Neural crest cell (in vitro differentiated cells): Measurements from ENCODE around the gene CPNE1. TPM values are rescaled to one million over a fixed set of nuclear protein-coding genes. Genes with fewer than 3 reads are reported as not detected.
A peak's percentile ranks its signal among the peaks of the same experiment; 100 is the strongest.

ENCODE experiments used
- DNase-seq: peaks from one replicate; pipeline ENCODE4 v3.0.0; 2021; ENCODE audit warnings: low read depth, mixed read lengths, low spot score
- H3K27ac Mint-ChIP-seq: one replicate; pipeline ENCODE4 v1.8.0; 2021; ENCODE audit warnings: mild to moderate bottlenecking, mixed read lengths; ENCODE audit not compliant: unreplicated experiment
- H3K27me3 Mint-ChIP-seq: 2 replicates; pipeline ENCODE4 v1.8.0; 2021; ENCODE audit warnings: low read depth, mild to moderate bottlenecking, mixed read lengths
- H3K36me3 Mint-ChIP-seq: 2 replicates; pipeline ENCODE4 v1.8.0; 2021; ENCODE audit warnings: low read depth, mild to moderate bottlenecking, mixed read lengths
- H3K4me1 Mint-ChIP-seq: 2 replicates; pipeline ENCODE4 v1.8.0; 2021; ENCODE audit warnings: mixed read lengths
- H3K4me3 Mint-ChIP-seq: one replicate; pipeline ENCODE4 v1.8.0; 2021; ENCODE audit warnings: mild to moderate bottlenecking, mixed read lengths
- H3K9me3 Mint-ChIP-seq: 2 replicates; pipeline ENCODE4 v1.8.0; 2021; ENCODE audit warnings: mixed read lengths
- total RNA-seq: library from RNA; stranded (reverse); gene quantifications from 2 replicates; pipeline ENCODE4 v1.2.1, GENCODE V29; 2021
- TF ChIP-seq, protein P1 (sequence below): fragments of 200-600 bp; sonication (generic); conservative IDR thresholded peaks from 2 replicates; pipeline ENCODE4 v1.5.0; 2021; ENCODE audit warnings: antibody characterized with exemption, mild to moderate bottlenecking

CPNE1 gene
- total RNA-seq, 1 donor from 2014 or later, result 236 TPM

DNA sequence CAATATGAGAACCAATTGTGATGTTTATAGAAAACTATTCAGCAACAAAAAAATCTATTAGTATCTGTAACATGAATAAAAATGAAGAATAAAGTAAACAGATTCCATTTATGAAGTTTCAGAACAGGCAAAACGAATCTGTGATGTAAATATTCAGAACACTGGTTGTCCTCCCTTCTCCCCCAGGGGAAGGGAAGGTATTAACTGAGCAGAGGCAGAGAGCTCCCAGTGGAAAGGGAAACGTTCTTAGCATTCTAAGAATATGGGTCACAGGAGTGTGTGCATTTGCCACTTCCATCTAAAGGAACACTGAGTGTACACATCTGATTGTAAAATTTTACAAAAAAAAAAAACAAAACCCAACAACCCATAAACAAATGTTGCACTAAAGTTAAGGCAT is 25.9 kb downstream of the CPNE1 start:
- Mint-ChIP-seq H3K36me3 (no peaks in the 10 kb centered on the region), H3K4me3 (no peak overlapping the region), H3K27ac (no peak overlapping the region), H3K9me3 (no peaks in the 10 kb centered on the region), H3K4me1 (peaks cover 10% of the 10 kb centered on the region), H3K27me3 (no peaks in the 10 kb centered on the region)
- no peak for DNase-seq
- TF ChIP-seq, protein P1, sequence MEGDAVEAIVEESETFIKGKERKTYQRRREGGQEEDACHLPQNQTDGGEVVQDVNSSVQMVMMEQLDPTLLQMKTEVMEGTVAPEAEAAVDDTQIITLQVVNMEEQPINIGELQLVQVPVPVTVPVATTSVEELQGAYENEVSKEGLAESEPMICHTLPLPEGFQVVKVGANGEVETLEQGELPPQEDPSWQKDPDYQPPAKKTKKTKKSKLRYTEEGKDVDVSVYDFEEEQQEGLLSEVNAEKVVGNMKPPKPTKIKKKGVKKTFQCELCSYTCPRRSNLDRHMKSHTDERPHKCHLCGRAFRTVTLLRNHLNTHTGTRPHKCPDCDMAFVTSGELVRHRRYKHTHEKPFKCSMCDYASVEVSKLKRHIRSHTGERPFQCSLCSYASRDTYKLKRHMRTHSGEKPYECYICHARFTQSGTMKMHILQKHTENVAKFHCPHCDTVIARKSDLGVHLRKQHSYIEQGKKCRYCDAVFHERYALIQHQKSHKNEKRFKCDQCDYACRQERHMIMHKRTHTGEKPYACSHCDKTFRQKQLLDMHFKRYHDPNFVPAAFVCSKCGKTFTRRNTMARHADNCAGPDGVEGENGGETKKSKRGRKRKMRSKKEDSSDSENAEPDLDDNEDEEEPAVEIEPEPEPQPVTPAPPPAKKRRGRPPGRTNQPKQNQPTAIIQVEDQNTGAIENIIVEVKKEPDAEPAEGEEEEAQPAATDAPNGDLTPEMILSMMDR, result no peak

DNA sequence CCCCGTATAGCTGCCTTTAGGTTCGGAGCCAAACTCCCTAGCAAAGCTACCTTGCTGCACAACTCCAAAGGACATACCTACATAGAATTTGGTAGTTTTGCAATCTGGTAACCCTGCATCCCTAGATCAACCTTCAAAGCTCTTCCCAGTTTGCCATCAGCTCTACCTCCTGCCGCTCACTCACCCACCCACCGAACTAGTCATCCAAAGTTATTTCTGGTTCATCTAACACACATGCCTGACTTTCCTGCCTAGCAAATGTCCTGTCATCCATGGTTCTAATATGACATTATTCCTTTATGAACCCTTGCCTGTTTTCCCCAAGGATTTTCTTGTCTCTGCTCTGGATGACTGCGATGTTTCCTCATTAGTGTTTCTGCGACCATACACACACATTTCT is 27.4 kb downstream of the CPNE1 start:
- TF ChIP-seq, protein P1, result no peak
- H3K4me1 Mint-ChIP-seq, result peaks cover 4% of the 10 kb centered on the region
- H3K27ac Mint-ChIP-seq, result peak overlapping the region; percentile 5
- no peak for DNase-seq
- no peaks in the 10 kb centered on the region for H3K36me3 Mint-ChIP-seq
- no peaks in the 10 kb centered on the region for H3K27me3 Mint-ChIP-seq
- H3K4me3 Mint-ChIP-seq, result peak overlapping the region; percentile 11
- H3K9me3 Mint-ChIP-seq, result no peaks in the 10 kb centered on the region

DNA sequence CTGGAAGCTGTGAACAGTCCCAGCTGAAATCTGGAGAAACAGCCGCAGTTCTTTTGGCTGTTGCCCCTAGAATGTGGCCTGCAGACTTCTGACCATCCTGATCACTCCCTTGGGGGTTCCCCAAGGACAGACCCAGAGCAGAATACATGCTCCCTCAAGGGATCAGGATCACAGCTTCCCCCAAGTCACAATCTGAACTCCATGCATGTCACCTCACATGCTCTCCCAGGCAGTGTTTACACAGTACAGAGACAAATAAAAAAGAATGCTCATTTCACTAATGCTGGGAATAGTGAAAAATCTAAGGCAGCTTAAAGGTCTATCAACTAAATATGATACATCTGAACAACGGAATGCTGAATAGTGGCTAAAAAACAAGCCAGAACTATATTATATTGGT is 28.6 kb downstream of the CPNE1 start:
- no peaks in the 10 kb centered on the region for H3K9me3 Mint-ChIP-seq

DNA sequence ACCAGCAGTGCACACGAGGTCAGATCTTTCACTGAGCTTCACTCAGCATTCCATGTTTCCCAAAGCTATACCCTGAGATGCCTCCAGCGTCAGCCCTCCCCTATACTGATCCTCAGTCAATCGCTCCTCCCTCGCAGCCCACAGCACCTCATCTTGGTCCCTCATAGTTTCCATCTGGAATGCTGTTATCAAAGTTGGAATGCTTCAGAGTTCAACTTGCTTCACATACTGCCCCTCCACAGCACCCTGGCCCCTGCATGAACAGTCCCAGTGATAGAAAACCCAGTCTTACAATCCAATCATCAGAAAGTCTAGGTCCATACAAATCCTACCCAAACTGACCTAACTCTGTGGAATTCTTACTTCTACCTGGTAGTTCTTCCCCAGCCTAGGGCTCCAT is 29.0 kb downstream of the CPNE1 start:
- H3K36me3 Mint-ChIP-seq, result no peaks in the 10 kb centered on the region
- TF ChIP-seq, protein P1, result no peak
- DNase-seq, result no peak
- H3K27ac Mint-ChIP-seq, result no peak overlapping the region
- H3K4me3 Mint-ChIP-seq, result no peak overlapping the region
- no peaks in the 10 kb centered on the region for H3K4me1 Mint-ChIP-seq
- H3K27me3 Mint-ChIP-seq, result no peaks in the 10 kb centered on the region
- no peaks in the 10 kb centered on the region for H3K9me3 Mint-ChIP-seq

More for the DNA sequence above, 28.6 kb downstream of the CPNE1 start:
- H3K27me3 Mint-ChIP-seq, result no peaks in the 10 kb centered on the region
- no peaks in the 10 kb centered on the region for H3K36me3 Mint-ChIP-seq
- TF ChIP-seq, protein P1, result no peak
- no peaks in the 10 kb centered on the region for H3K4me1 Mint-ChIP-seq
- H3K27ac Mint-ChIP-seq, result no peak overlapping the region
- no peak overlapping the region for H3K4me3 Mint-ChIP-seq
- DNase-seq, result no peak

DNA sequence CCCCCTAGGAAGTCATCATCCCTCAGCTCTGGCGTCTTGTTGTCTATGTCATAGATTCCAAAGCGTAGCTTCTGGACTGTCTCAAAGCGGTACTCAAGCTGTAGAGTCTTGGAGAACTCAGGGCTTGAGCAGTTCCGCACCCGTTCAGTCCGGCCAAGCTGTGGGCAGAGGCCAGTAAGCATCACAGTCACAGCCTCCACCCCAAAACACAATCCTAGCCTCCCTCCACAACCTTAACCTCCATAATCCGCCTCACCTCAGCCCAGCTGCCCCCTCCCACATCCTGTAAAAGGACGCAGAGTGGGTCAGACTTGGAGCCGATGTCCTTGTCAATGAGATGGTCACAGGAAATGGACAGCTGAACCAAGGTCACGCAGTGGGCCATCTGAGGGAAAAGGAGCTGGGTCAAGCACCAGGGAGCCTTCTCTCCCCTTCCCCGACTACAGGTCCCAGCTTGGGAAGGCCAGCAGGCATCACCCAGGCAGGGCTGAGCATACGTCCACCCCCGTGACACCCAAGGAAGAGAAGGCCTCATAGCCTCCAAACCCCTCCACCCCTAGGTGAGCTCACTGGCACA is 32.1 kb downstream of the CPNE1 start:
- Mint-ChIP-seq H3K27me3 (no peaks in the 10 kb centered on the region), H3K36me3 (peaks cover 12% of the 10 kb centered on the region), H3K4me1 (no peaks in the 10 kb centered on the region), H3K9me3 (no peaks in the 10 kb centered on the region), H3K4me3 (no peak overlapping the region), H3K27ac (no peak overlapping the region)
- TF ChIP-seq, protein P1, result no peak
- DNase-seq, result no peak

DNA sequence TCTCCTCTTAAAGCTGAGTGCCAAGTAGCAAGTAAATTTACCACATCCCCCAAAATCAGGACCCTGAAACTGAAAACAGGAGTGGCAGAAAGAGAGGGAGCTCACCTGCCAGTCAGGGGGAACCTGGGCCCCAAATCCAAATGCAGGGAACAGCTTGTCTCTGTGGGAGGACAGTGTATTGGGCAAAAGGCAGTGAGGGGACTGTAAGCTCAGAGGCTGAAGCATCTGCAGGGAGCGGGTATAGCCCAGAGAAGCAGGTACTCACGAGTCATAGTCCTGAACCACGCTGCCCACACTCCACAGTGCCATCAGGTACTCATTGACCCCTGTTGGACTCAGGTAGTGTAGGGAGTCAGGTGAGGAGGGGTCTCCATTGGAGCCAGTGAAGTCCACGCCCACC is 34.1 kb downstream of the CPNE1 start:
- Mint-ChIP-seq H3K4me3 (no peak overlapping the region), H3K9me3 (no peaks in the 10 kb centered on the region), H3K36me3 (peaks cover 27% of the 10 kb centered on the region), H3K4me1 (no peaks in the 10 kb centered on the region), H3K27me3 (no peaks in the 10 kb centered on the region), H3K27ac (no peak overlapping the region)
- TF ChIP-seq, protein P1, result no peak
- no peak for DNase-seq
